GM12872 (cell line): ENCODE data around the gene ZBTB32.

Experiments used
- CTCF ChIP-seq: IDR thresholded peaks from 3 replicates; pipeline ENCODE4 v1.5.1; 2011; ENCODE audit warnings: low read depth, mild to moderate bottlenecking, low read length, moderate library complexity; ENCODE audit not compliant: insufficient read depth

Gene ZBTB32

DNA sequence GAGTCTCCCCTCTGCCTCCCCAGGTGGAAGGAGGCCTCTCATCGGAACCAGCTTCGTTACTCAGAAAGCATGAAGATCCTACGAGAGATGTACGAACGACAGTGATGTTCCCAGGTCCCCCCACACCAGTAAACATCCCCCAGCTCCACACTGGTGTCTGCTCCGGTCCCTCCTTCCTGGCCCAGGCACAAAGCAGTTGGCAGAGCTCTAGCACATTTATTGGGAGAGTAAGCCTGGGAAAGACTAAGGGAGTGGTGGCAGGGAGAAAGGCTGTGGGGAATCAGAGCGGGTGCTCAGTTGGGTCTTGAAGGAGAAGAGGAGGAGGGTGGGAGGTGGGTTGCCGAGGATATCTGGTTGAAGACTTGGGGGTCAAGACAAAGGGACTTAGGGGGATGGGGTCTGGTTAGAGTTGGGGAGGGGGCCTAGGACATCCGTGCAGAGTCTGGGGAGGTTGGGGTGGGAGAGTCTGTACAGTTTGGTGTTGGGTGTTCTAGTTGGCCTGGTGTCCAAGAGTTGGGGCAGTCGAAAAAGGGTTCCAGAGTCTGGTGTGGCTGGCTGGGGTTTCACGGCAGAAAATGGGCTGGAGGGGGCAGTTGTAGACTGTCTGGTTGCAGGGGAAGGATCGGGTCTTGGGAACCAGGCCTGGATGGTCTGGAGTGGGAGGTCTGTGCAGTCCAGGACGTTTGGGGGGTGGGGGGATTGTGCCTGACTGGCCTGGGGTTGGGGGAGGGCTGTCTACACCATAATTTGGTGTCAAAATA, 50.2 kb downstream of the ZBTB32 start:
- no peak for TF ChIP-seq CTCF

DNA sequence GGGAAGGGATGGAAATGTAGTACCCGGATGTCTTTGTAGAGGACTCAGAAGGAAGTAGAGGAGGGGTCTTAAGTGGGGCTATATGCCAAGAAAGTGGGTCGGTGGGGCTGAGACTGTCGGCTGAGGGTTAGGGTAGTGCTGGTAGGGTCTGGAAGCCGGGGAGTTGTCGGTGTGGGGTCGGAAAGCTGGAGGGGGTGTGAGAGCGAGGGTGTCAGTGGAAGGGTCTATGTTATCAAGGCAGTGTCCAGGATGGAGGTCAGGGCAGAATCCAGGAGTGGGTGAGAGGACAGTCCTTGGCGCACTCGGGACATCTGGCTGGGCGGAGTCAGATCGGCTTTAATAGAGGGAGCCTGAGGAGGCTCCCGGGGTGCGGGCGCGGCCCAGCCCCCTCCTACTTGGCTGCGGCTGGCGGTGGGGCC, 50.8 kb downstream of the ZBTB32 start:
- no peak for TF ChIP-seq CTCF

GRCh38 chr19:35755550-35756376, 51.4 kb downstream of the ZBTB32 start:
- TF ChIP-seq CTCF, result no peak

DNA sequence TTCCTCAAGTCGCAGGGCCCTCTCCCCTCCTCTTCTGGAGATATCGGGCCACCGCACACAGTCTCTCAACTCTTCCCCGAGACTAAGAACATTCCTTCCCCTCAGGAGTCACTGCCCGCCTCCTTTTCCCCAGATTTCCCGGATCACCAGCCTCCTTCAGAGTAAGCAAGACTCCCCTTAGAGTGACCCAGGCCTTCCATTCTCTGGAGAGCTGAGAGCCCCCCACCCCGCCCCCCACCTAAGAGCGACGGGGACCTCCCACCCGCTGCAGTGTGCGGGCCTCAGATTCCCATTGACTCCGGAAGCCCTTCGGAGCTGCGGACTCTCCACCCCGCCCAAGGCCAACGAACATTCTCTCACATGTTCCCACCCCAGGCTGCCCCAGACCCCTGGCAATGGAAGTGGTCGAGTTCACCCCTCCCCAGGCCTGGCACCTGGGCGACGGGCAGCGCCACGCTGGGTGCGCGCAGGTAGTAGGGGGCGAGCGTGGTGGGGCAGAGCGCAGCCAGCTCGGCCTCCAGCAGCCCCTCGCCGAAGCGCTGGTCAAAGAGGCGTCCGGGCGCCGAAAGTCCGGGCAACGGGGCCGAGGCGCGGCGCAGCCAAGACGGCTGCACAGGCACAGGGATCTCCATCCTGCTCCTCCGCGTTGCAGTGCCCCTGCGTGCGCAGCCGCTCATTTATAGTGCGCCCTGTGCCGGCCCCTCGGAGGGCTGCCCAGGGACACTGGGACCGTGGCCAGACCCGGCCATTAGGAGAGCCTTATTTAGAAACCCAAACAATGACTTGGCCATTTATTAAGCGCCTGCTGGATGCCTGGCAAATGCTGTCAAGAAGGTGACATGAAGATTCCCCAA, 52.2 kb downstream of the ZBTB32 start, which contains the start of gene HSPB6:
TSS of gene HSPB6 (minus strand) at position 653 of the 854 bp plus-strand sequence. CDS start at position 632, 21 bp downstream.
- TF ChIP-seq CTCF, result no peak

- no peak for TF ChIP-seq CTCF
These were observed 52.9 kb downstream of the ZBTB32 start for GRCh38 chr19:35757231-35757748.

DNA sequence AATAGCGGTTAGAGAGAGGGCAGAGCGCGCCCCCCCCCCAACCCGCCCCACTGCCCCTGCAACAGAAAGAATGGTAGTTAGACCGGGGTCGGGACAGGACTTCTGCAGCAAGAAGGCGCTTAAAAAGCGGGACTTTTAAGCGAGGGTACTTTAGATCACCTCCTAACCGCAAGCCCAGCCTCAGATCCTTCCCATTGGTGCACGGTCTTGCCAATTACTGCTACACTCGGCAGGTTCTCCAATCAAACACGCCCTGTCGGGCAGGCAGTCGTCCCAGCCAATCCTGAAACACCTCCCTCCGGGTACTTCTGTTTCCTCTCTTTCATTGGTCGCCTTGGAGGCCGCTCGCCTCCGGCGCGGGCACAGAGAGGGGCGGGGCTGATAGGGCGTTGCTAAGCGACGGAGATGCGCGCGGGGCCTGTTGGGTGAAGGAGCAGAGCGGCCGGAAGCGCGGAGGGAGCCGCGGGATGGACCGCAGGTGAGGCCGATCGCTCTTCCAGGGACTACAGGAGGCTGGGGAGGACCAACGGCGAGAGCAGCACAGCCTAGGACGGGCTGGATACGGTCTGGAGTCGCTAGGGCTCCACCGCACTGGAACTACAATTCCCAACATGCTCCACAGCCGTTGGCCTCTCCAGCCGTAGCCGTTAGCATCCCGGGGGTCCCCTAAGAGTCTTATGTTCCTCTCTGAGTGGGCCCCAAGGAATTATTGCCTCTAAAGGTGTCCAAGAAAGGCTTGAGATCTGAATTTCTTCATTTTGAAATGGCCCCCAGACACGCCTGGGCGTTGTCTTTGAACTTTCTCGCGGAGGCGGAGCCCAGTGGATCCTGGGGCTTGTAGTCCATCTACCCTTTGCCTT, 53.6 kb downstream of the ZBTB32 start, which contains the start of gene PROSER3:
TSS of gene PROSER3 (plus strand) at position 428 of the 860 bp plus-strand sequence. CDS start at position 468, 40 bp downstream.
- no peak for TF ChIP-seq CTCF
